Ovary (tissue), 3 donors: ENCODE results near the gene DRC7.
"Not testable (repeated sequence)": the region's sequence is repeated elsewhere in the genome, so short reads cannot be mapped to it uniquely, and the experiment has no call there.

Source experiments
- CTCF ChIP-seq, 3 donors: fragments of 450-650 bp in 2 of 3; fragments of 200-600 bp in 1 of 3; IDR thresholded peaks; one replicate each; pipeline versions ENCODE4 v1.5.1 to v1.8.0; 2016 to 2022; ENCODE audit warnings: antibody characterized with exemption in 3 of 3, mild to moderate bottlenecking in 1 of 3
- POLR2A ChIP-seq: fragments of 450-650 bp; IDR thresholded peaks from one replicate; pipeline ENCODE4 v1.6.1; 2017; ENCODE audit warnings: antibody characterized with exemption, mild to moderate bottlenecking, moderate library complexity
- donor health status: DM: no; HTN: no; CAD: no.

DNA sequence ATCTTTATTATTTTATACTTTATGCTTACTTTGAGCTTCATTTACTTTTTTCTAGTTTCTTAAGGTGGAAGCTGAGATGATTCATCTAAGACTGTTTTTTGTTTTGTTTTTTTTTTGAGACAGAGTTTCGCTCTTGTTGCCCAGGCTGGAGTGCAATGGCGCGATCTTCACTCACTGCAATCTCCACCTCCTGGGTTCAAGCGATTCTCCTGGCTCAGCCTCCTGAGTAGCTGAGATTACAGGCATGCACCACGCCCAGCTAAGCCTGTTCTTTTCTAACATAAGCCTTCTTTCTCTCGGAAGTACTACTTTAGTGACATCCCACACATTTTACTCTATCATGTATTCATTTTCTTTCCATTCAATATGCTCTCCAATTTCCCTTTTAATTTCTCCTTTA lies 18.0 kb downstream of the DRC7 start:
- not testable (repeated sequence) for TF ChIP-seq CTCF (IDR thresholded peaks at IDR 0.05); POLR2A
